ENCODE measurements around the gene SEL1L.

GRCh38 chr14:81449576-81449975 is 84.1 kb downstream of the SEL1L start:
- no peak for TF ChIP-seq IKZF1 (IDR thresholded peaks at IDR 0.05)
- TF ChIP-seq CTCF (CRISPR knock-in tag; IDR thresholded peaks at IDR 0.05): no peak
- no peak for TF ChIP-seq SCMH1 (CRISPR knock-in tag; IDR thresholded peaks at IDR 0.05; ENCODE audit: borderline replicate concordance)
- no peak for TF ChIP-seq KDM1A (CRISPR knock-in tag; IDR thresholded peaks at IDR 0.05)
- TF ChIP-seq MAFK (conservative IDR thresholded peaks at IDR 0.05 in 1 of 2, IDR thresholded peaks at IDR 0.05 in 1 of 2; ENCODE audit: low read length in 2 of 2): no peak
- no peak for TF ChIP-seq RFX5 (IDR thresholded peaks at IDR 0.05; ENCODE audit: low read depth, low read length)
- no peak for TF ChIP-seq TRAFD1 (CRISPR knock-in tag; IDR thresholded peaks at IDR 0.05; ENCODE audit: borderline replicate concordance)
- TF ChIP-seq NCOA1 (CRISPR knock-in tag; IDR thresholded peaks at IDR 0.05): no peak
- no peak for TF ChIP-seq SNAI1 (CRISPR knock-in tag; IDR thresholded peaks at IDR 0.05; ENCODE audit: borderline replicate concordance)
- no peak for TF ChIP-seq EZH2 (conservative IDR thresholded peaks at IDR 0.05; ENCODE audit: low read depth, low read length)
- TF ChIP-seq, protein P1, sequence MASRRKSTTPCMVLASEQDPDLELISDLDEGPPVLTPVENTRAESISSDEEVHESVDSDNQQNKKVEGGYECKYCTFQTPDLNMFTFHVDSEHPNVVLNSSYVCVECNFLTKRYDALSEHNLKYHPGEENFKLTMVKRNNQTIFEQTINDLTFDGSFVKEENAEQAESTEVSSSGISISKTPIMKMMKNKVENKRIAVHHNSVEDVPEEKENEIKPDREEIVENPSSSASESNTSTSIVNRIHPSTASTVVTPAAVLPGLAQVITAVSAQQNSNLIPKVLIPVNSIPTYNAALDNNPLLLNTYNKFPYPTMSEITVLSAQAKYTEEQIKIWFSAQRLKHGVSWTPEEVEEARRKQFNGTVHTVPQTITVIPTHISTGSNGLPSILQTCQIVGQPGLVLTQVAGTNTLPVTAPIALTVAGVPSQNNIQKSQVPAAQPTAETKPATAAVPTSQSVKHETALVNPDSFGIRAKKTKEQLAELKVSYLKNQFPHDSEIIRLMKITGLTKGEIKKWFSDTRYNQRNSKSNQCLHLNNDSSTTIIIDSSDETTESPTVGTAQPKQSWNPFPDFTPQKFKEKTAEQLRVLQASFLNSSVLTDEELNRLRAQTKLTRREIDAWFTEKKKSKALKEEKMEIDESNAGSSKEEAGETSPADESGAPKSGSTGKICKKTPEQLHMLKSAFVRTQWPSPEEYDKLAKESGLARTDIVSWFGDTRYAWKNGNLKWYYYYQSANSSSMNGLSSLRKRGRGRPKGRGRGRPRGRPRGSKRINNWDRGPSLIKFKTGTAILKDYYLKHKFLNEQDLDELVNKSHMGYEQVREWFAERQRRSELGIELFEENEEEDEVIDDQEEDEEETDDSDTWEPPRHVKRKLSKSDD (CRISPR knock-in tag; IDR thresholded peaks at IDR 0.05; ENCODE audit: low read depth): no peak
- TF ChIP-seq STAT6 (CRISPR knock-in tag; IDR thresholded peaks at IDR 0.05; ENCODE audit: borderline replicate concordance): no peak
- TF ChIP-seq, protein P2, sequence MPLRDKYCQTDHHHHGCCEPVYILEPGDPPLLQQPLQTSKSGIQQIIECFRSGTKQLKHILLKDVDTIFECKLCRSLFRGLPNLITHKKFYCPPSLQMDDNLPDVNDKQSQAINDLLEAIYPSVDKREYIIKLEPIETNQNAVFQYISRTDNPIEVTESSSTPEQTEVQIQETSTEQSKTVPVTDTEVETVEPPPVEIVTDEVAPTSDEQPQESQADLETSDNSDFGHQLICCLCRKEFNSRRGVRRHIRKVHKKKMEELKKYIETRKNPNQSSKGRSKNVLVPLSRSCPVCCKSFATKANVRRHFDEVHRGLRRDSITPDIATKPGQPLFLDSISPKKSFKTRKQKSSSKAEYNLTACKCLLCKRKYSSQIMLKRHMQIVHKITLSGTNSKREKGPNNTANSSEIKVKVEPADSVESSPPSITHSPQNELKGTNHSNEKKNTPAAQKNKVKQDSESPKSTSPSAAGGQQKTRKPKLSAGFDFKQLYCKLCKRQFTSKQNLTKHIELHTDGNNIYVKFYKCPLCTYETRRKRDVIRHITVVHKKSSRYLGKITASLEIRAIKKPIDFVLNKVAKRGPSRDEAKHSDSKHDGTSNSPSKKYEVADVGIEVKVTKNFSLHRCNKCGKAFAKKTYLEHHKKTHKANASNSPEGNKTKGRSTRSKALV (CRISPR knock-in tag; IDR thresholded peaks at IDR 0.05): no peak
- TF ChIP-seq TBL1XR1 (IDR thresholded peaks at IDR 0.05; ENCODE audit: borderline replicate concordance, low read length, partially characterized antibody): no peak
